H54 (cell line): ENCODE data around the gene SH3TC1.

Experiments
- DNase-seq: peaks from one replicate; pipeline ENCODE4 v3.0.0; 2011; ENCODE audit warnings: low spot score, mixed read lengths; ENCODE audit not compliant: insufficient read length
- FAIRE-seq: peaks from 3 replicates; lab custom pipeline; 2011; peaks lifted over from hg19 to GRCh38; lab: Jason Lieb, UNC
- POLR2A ChIP-seq: IDR thresholded peaks from 2 replicates; pipeline ENCODE4 v1.6.1; 2011; ENCODE audit warnings: low read depth, mild to moderate bottlenecking, low read length

The SH3TC1 gene

DNA sequence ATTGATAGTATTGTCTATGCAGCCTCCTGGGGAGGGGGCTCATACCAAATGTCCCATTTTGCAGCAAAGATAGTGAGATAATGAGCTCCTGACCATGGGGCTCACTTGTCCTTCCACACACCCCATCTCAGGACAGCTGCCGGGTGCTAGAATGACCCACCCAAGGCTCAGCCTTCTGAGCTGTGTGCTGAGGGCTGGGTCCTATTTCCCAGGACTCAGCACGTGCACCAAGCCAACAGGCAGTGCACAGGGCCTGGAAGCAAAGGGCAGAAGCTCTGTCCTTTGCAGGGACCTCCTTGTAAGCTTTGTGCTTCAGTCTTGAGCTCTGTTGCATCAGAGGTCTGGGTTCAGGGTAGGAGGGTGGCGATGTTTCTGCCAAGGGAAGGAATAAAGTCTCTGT, 29.3 kb upstream of the SH3TC1 start:
- no peak for TF ChIP-seq POLR2A
- FAIRE-seq (no peak), DNase-seq (no peak)

- TF ChIP-seq POLR2A = no peak
- DNase-seq (no peak), FAIRE-seq (no peak)
These were observed 28.7 kb upstream of the SH3TC1 start for GRCh38 chr4:8170341-8170740.

DNA sequence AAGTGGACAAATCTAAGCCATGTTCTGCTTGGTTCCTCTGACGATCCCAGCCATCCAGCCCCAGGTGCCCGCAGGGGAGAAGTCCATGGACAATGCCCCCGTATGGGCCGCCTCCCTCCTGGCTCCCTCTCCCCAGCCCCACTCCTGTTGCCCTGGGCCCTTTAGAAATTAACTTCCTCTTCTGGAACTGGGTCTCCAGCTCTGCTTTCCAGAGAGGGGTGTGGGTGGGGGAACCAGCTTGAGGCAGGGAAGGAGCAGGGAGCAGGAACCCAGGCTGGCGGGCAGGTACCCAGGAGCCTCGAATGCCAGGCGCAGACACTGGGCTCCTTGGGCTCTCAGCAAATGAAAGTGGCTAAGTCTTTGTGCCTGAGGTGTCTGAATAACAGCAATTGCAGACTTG, 27.8 kb upstream of the SH3TC1 start:
- DNase-seq (no peak), FAIRE-seq (no peak)
- no peak for TF ChIP-seq POLR2A

DNA sequence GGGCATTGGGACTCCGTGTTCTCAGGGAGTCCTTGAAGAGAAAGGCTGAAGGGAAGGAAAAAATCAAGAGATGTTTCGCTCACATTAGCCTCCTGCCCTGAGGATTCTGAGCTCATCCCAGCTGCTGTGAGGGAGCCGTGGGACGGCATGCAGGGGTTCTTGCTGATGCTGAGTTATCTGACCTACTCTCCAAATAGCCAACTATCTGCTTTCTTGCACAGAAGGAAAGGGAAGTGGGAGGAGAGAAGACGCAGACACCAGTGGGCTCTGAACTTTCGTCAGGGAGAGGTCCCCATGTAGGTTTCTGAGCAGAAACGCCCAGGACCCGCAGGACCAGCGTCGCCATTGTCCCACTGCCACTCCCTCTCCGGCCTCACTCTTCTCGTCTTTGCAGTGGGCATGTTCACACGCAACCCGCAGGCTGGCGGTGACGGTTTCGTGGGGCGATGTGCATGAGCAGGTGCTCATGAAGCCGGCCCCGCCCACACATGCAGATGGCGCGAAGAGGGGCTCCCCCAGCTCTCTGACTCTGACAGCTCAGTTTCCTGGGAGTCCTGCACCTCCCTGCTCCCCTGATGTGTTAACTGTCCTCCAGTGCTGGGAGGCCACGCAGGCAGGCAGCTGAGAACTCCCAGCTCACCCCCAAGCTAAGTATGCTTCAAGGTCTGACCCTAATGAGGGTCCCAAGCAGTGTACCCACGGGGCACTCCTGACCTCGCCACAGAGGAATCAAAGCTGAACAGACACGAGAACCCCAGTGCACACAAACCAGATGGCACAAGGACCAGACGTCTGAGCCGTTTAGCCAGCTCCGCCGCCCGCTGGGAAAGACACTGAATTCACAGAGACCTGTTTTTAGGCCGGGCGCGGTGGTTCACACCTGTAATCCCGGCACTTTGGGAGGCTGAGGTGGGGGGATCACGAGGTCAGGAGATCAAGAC, 26.8 kb upstream of the SH3TC1 start:
- no peak for TF ChIP-seq POLR2A
- no peak for DNase-seq
- FAIRE-seq = no peak

- FAIRE-seq (no peak), DNase-seq (no peak)
- no peak for TF ChIP-seq POLR2A
These were observed 25.4 kb upstream of the SH3TC1 start for GRCh38 chr4:8173492-8174242.

DNA sequence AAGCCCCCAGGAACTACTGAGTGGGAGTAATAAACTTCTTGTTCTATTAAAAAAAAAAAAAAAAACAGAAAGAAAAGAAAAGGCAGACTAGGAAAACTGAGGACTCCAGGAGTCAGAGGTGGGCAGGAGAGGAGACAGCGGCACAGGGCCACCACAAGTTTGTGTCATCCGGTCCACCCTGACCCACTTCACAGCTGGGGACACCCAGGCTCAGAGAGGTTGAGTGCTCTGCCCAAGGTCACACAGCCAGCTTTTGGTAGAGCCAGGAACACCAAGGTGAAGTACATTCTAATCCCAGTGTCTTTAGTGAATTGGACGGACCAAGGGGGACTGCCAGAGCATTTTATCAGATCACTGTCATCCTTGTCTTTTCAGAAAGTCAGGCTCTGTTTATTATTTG, 24.1 kb upstream of the SH3TC1 start:
- DNase-seq (no peak), FAIRE-seq (no peak)
- no peak for TF ChIP-seq POLR2A

- FAIRE-seq = no peak
- no peak for TF ChIP-seq POLR2A
- DNase-seq = no peak
These were observed 23.4 kb upstream of the SH3TC1 start for GRCh38 chr4:8175686-8176085.

- FAIRE-seq (no peak), DNase-seq (peak; percentile 42)
- no peak for TF ChIP-seq POLR2A
These were observed 22.3 kb upstream of the SH3TC1 start for GRCh38 chr4:8176547-8177399.

DNA sequence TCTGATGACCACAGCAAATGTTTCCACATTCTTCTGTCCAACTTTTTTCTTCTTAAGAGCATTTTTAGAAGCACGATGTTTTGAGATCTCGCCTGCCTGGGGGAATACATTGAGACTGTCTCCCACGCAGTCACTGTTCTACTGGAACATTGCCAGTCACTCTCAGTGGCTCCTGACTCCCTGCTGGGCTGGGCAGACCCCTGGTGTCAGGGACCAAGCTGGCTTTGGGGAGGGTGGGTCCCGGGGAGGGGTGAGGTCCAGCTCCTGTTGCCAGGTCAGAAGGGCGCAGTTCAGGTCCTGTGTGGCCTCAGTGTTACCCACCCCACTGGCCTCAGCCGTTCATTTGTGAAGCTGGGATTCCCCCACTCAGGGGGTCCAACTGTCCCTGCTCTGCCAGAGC, 21.5 kb upstream of the SH3TC1 start:
- no peak for FAIRE-seq

GRCh38 chr4:8177956-8178355, 21.1 kb upstream of the SH3TC1 start:
- DNase-seq (no peak), FAIRE-seq (no peak)
- no peak for TF ChIP-seq POLR2A

More for the DNA sequence above, 21.5 kb upstream of the SH3TC1 start:
- TF ChIP-seq POLR2A = no peak
- no peak for DNase-seq

- FAIRE-seq = no peak
- DNase-seq = no peak
- TF ChIP-seq POLR2A = no peak
These were observed 20.0 kb upstream of the SH3TC1 start for GRCh38 chr4:8179074-8179473.

DNA sequence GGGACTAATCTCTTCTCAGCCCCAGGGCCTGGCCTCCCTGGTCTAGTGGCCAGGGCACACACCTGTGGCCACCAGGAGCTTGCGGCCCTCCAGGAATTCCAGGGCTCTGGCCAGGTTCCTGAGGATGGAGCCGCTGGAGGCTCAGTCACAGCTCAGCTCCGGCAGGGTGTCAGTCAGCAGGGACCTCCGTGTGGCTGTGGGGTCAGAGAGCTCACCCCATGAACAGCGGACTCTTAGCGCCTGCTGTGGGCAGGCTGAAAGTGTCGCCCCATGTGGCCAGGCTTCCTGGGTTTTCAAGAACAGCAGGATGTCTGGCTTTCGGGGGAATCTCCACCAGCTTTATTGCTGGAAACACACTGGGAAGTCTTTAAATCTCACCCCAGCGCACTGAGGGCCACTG, 19.3 kb upstream of the SH3TC1 start:
- TF ChIP-seq POLR2A = no peak
- DNase-seq (no peak), FAIRE-seq (no peak)

- FAIRE-seq (no peak), DNase-seq (no peak)
- no peak for TF ChIP-seq POLR2A
These were observed 18.6 kb upstream of the SH3TC1 start for GRCh38 chr4:8180310-8181093.
